ENCODE results near the gene ZNF629.
A peak's percentile ranks its signal among the peaks of the same experiment; 100 is the strongest.
"Not testable (repeated sequence)": the region's sequence is repeated elsewhere in the genome, so short reads cannot be mapped to it uniquely, and the experiment has no call there.

ZNF629 gene

DNA sequence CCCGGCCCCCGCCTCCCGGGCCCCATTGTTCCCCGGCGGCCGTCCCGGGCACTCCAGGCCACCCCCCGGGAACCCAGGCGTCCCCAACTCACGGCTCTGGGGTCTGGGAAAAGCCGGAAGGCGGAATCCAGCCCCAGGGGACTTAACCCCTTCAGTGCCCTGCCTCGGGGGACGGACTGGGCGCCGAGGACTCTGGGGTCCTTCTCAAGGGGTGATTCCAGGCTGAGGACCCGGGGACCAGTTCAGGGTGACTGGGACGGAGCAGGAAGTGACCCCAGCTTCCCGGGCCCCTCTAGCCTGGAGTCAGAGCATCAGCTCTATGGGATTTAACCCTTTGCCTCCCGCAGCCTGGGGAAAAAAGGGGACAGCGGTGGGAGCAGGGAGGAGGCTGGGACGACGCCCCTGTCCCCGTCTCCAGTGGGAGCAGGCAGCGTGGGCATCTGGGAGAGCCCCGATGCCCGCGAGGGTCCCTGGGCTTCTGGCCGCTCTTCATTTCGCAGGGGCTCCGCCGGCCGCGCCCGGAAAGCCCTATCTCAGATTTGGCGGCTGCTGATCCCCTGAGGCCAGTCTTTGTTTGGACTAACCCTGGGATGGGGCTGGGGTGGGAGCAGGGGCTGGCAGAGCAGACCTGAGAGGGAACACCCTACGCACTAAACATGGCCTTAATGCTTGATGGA, at the start of gene ZNF629:
Gene ZNF629, minus strand, starts transcription at position 270 of the 677 bp plus-strand sequence. CDS start 2,723 bp downstream, outside the sequence.
- H3K4me3 ChIP-seq (ENCODE audit: low read length): peak within 1 kb of the TSS; percentile 83
- TF ChIP-seq, protein P1, sequence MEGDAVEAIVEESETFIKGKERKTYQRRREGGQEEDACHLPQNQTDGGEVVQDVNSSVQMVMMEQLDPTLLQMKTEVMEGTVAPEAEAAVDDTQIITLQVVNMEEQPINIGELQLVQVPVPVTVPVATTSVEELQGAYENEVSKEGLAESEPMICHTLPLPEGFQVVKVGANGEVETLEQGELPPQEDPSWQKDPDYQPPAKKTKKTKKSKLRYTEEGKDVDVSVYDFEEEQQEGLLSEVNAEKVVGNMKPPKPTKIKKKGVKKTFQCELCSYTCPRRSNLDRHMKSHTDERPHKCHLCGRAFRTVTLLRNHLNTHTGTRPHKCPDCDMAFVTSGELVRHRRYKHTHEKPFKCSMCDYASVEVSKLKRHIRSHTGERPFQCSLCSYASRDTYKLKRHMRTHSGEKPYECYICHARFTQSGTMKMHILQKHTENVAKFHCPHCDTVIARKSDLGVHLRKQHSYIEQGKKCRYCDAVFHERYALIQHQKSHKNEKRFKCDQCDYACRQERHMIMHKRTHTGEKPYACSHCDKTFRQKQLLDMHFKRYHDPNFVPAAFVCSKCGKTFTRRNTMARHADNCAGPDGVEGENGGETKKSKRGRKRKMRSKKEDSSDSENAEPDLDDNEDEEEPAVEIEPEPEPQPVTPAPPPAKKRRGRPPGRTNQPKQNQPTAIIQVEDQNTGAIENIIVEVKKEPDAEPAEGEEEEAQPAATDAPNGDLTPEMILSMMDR (IDR thresholded peaks at IDR 0.05; ENCODE audit: insufficient read depth, low read depth, low read length, missing control alignments): no peak
- DNase-seq (ENCODE audit: low read depth): peak; percentile 55

DNA sequence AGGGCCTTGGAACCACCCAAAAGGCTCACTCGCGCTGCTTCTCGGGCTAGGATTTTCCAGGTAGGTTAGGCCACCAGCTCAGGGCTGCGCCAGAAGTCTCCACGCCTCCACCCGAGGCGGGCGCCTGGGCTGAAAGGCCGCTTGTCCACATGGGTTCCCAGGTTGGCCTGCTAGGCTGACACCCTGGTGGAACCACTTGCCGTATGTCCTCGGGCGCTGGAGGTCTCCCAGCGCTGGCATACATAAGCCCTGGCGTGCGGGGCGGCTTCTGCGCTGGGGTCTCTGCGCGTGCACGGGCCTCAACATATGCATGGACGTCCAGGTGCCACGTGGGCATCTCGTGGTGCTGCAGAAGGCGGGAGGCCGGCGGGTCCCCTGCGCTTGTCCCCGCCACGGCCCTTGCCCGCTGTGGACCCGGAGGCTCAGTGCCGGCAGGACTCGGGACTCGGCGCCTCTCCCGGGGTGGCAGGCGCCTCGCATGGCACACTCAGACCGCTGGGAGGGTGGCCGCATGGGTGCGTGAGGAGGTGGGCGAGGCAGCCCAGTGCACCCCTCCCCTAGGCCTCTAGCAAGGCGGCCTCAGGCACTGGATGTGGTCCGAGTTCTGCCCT, 47.2 kb upstream of the ZNF629 start:
- TF ChIP-seq, protein P1 (IDR thresholded peaks at IDR 0.05; ENCODE audit: insufficient read depth, low read depth, low read length, missing control alignments): no peak
- no peak overlapping the region for H3K4me3 ChIP-seq (ENCODE audit: low read length)
- no peak for DNase-seq (ENCODE audit: low read depth)

DNA sequence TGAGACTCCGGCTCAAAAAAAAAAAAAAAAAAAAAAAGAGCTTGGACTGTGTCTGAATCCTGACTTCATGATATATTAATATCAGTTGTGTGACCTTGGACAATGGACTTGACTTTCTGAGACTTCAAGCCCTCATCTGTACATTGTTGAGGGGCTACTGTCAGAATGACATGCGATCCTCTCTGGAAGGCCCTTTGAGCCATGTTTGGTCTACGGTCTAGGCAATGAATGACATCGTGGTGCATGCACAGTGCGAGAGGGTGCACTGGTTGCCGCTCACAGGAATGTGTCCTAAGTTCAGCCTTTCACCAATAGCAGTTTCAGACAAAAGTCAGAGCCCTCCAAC, 43.0 kb upstream of the ZNF629 start:
- no peak overlapping the region for H3K4me3 ChIP-seq (ENCODE audit: low read length)
- TF ChIP-seq, protein P1 (IDR thresholded peaks at IDR 0.05; ENCODE audit: insufficient read depth, low read depth, low read length, missing control alignments): no peak
- no peak for DNase-seq (ENCODE audit: low read depth)

DNA sequence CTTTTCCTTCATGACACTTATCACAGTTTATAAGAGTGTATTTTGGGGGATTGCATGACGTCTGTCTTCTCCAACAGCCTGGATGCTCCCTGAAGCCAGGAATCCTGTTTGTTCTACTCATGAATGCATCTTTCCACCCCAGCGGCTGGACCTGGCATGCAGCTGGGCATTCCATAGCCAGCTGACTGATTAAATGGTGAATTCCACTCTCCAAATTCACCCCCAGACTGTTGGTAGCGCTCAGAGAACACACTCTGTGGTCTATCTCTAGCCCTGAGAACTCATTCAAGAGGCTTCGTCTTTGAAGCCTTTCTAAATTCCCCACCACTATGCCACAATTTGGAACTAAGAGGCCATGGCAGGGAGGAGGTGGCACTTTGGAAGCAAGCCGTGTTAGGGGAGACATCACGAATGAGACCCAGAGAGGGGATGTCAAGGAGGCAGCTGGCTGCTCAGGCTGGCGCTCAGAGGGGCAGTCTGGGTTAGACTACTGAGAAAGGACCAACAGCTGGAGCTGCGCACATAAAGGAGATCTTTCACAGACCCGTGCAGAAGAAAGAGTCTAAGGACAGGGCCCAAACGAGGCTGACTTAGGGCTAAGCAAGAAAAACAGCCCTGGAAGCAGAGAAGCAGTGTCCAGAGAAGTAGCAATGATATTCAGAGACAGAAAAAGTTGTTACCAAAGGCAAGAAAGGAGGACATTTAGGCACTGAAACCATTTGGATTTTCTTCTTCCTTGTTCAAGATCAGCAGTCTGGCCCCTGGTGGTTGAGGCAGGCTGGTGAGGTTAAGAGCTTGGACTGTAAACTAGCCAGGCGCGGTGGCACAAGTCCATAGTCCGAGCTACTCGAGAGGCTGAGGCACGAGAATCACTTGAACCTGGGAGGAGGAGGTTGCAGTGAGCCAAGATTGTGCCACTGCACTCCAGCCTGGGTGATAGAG, 42.4 kb upstream of the ZNF629 start:
- no peak overlapping the region for H3K4me3 ChIP-seq (ENCODE audit: low read length)
- no peak for DNase-seq (ENCODE audit: low read depth)
- TF ChIP-seq, protein P1 (IDR thresholded peaks at IDR 0.05; ENCODE audit: insufficient read depth, low read depth, low read length, missing control alignments): peak; percentile 12

DNA sequence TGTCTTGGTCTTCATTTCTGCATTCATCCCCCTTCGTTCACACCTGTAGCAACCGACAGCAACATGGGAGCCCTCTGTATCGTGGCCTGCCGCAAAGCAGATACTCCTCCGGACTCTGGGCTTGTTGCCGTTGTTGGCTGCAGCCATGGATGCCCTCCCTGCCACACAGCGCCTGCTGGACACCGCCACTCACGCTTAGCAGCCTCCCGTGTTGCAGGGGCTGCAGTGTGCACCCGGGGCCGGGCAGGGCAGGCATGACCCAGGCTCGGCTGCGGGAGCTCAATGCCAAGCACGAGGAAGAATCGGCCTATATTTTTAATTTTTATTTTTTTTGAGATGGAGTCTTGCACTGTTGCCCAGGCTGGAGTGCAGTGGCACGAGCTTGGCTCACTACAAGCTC, 34.9 kb upstream of the ZNF629 start:
- no peak for DNase-seq (ENCODE audit: low read depth)
- H3K4me3 ChIP-seq (ENCODE audit: low read length): no peak overlapping the region
- TF ChIP-seq, protein P1 (IDR thresholded peaks at IDR 0.05; ENCODE audit: insufficient read depth, low read depth, low read length, missing control alignments): no peak

DNA sequence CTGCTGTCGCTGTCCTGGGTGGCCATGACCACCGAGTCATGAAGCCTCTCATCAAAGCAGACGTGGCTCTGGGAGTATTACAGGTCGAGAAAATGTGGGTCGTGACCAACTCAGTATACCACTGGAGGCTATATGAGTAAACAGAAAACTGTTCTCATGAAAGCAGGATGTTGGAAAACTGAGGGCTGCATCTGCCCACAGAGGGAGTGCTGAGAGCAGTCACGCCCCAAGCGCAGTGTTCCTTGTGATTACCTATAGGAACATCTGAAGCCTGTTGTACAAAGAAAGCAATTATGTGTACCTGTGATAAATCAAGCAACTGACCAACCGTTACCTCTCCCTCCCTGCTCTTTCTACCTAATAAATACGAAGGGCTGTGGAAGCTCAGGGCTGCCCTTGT, 34.4 kb upstream of the ZNF629 start:
- peak; percentile 62 for DNase-seq (ENCODE audit: low read depth)

DNA sequence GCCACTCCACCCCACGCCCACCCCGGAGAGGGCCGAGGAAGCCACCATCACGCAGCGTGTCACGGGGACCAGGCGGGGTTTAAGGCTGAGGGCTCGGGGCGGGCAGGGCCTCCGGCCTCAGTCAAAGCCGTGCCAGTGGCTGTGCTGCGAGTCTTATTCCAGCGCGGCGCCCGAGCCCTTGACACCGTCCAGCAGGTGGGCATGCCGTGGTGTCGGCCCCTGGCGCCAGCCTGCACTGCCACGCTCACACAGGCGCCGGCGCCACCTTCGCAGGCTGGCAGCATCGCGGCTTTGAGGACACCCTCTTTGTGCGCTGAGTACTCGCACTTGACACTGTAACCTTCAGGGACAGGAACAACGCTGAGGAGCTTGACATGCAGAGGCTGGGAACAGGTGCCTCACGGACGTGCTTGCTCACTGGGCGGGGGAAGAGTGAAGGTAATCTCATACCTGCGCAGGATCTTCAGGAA, 34.0 kb upstream of the ZNF629 start:
- TF ChIP-seq, protein P1 (IDR thresholded peaks at IDR 0.05; ENCODE audit: insufficient read depth, low read depth, low read length, missing control alignments): no peak
- no peak overlapping the region for H3K4me3 ChIP-seq (ENCODE audit: low read length)
- DNase-seq (ENCODE audit: low read depth): no peak

More for the DNA sequence above, 34.4 kb upstream of the ZNF629 start:
- H3K4me3 ChIP-seq (ENCODE audit: low read length): not testable (repeated sequence)

Measured in epithelial cell of esophagus (primary cell).